GM21390 (cell line): ENCODE results near the gene CACNB2.

Source experiments
- ATAC-seq: cut with Tn5 transposase; IDR thresholded peaks from one replicate; pipeline ENCODE4 v1.9.1; 2021; ENCODE audit not compliant: unreplicated experiment

The CACNB2 gene

GRCh38 chr10:18328941-18329340 lies 188.7 kb downstream of the CACNB2 start:
- ATAC-seq: no peak

GRCh38 chr10:18332048-18332447 lies 191.8 kb downstream of the CACNB2 start:
- no peak for ATAC-seq

- ATAC-seq: no peak
Observed at GRCh38 chr10:18332484-18332883, 192.3 kb downstream of the CACNB2 start.

- no peak for ATAC-seq
Observed at GRCh38 chr10:18333621-18334020, 193.4 kb downstream of the CACNB2 start.

- ATAC-seq: no peak
Observed at GRCh38 chr10:18334116-18334867, 194.1 kb downstream of the CACNB2 start.

GRCh38 chr10:18340496-18341051 lies 200.3 kb downstream of the CACNB2 start:
- no peak for ATAC-seq

GRCh38 chr10:18341055-18341454 lies 200.8 kb downstream of the CACNB2 start:
- no peak for ATAC-seq

- no peak for ATAC-seq
Observed at GRCh38 chr10:18343573-18343972, 203.3 kb downstream of the CACNB2 start.

- no peak for ATAC-seq
Observed at GRCh38 chr10:18345308-18345707, 205.1 kb downstream of the CACNB2 start.

- no peak for ATAC-seq
Observed at GRCh38 chr10:18350340-18350739, 210.1 kb downstream of the CACNB2 start.

- ATAC-seq: no peak
Observed at GRCh38 chr10:18351421-18351820, 211.2 kb downstream of the CACNB2 start.

GRCh38 chr10:18352175-18352574 lies 212.0 kb downstream of the CACNB2 start:
- ATAC-seq: no peak

GRCh38 chr10:18359812-18360211 lies 219.6 kb downstream of the CACNB2 start:
- ATAC-seq: no peak

- no peak for ATAC-seq
Observed at GRCh38 chr10:18362892-18363291, 222.7 kb downstream of the CACNB2 start.

- ATAC-seq: no peak
Observed at GRCh38 chr10:18364987-18365775, 225.0 kb downstream of the CACNB2 start.

- no peak for ATAC-seq
Observed at GRCh38 chr10:18367840-18368239, 227.6 kb downstream of the CACNB2 start.

GRCh38 chr10:18368273-18368672 lies 228.0 kb downstream of the CACNB2 start:
- no peak for ATAC-seq

- ATAC-seq: no peak
Observed at GRCh38 chr10:18368682-18369081, 228.5 kb downstream of the CACNB2 start.

- ATAC-seq: no peak
Observed at GRCh38 chr10:18369859-18370473, 229.7 kb downstream of the CACNB2 start.

GRCh38 chr10:18376650-18377049 lies 236.4 kb downstream of the CACNB2 start:
- ATAC-seq: no peak

- no peak for ATAC-seq
Observed at GRCh38 chr10:18377898-18378297, 237.7 kb downstream of the CACNB2 start.

GRCh38 chr10:18378766-18379165 lies 238.5 kb downstream of the CACNB2 start:
- no peak for ATAC-seq
